GM19351 (cell line): ENCODE measurements around the gene FBXL12.
A peak's percentile ranks its signal among the peaks of the same experiment; 100 is the strongest.
"Not testable (repeated sequence)": the region's sequence is repeated elsewhere in the genome, so short reads cannot be mapped to it uniquely, and the experiment has no call there.

Source experiments
- ATAC-seq: cut with Tn5 transposase; IDR thresholded peaks from one replicate; pipeline ENCODE4 v1.9.1; 2021; ENCODE audit warnings: mild to moderate bottlenecking, moderate library complexity; ENCODE audit not compliant: unreplicated experiment

FBXL12 gene

DNA sequence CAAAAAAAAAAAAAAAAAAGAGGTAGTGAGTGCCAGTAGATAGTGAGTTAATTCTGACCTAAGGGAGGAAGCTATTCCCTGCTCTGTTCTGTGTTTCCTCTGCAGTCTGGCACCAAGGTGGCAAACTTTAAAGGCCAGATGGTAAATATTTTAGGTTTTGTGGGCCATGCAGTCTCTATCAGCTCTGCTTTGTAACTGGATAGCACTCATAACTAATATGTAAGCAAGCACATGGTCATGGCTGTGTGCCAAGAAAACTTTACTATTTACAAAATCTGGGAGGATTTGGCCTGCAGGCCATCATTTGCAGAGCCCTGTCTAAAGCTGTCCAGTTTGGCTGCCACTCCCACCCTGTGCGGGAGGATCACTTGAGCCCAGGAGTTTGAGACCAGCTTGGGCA, 20.5 kb upstream of the FBXL12 start:
- ATAC-seq = no peak

DNA sequence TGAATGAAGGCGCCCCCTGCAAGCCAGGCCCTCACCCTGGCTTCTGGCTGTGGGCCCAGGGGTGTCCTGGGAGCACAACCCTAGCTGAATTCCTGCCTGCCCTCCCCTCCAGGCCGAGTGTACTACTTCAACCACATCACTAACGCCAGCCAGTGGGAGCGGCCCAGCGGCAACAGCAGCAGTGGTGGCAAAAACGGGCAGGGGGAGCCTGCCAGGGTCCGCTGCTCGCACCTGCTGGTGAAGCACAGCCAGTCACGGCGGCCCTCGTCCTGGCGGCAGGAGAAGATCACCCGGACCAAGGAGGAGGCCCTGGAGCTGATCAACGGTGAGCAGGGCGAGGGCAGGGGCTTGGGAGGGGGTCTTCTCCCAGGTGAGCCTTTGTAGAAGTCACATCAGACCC, 19.4 kb upstream of the FBXL12 start:
- ATAC-seq = no peak

DNA sequence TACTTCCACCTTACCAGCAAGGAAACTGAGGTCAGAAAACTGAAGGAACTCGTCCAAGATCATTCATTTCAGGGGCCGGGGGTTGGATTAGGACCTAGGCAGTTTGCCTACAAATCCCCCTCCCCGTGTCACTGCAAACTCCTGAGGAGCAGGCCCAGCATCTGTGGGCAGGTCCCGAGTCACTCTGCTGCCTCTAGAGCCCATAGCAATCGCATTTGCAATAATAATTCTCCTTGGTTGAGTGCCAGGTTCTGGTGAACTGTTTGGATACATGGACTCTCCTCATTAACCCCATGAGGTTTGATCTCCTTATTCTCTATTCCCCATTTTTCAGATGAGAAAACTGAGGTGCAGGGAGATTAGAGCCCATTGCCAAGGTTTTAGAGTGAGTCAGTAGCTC, 17.1 kb upstream of the FBXL12 start:
- ATAC-seq = no peak

DNA sequence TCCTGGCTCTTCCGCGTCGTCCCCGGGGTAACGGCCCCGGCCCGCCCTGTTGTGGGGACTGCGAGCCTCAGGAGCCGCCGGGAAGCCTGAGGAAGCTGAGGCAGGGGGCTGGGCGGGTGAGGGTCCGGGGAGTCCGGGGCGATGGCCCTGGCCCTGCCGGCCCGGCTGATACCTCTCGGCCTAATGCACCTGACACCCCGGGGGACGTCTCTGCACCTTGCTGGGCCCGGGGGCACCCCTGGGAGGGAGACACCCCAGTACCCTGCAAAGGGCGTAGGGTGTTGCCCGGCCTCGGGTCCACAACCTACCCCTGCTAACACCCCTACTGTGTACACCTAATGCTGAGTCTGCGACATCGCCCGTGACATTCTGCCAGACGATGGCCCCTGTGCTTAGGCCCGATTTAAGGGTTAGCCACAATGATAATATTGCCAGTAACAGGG, 16.6 kb upstream of the FBXL12 start:
- peak; percentile 4 for ATAC-seq

DNA sequence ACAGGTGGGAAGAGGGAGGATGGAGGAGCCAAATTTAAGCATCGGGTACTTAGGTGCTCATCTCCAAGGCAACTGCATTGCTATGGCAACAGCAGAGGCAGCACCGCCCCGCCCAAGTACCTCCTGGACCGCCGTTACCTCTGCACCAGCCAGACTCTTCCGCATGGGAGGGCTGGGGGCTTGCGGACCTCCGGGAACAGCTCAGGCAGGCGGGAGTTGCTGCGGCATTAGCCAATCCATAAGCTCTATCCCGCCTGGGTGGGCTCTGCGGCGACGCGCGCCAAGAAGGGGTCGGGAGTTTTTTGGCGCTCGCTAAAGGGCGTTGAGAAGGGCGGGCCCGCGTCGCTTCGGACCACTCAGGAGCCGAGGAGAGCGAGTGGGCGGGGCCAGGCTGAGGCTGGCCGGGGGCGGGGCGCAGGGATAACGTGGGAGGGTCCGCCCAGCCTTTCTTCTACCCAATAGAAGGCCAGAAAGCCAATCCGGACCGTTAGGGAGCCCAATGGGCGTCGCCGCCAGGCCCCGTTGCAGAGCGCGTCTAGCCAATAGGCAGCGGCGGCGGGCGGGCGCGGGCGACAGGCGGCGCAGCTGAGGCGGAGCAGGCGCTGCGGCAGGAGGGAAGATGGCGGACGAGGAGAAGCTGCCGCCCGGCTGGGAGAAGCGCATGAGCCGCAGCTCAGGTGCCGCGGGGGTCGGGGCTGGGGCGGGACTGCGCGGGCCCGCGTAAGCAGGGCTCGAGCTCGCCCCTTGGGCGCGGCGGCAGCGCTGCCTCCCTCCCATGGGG, 16.0 kb upstream of the FBXL12 start, which contains the start of gene PIN1:
Gene PIN1 (plus strand): TSS at position 593 of the 781 bp plus-strand sequence. CDS start 27 bp downstream, at position 620.
- peak; percentile 97 for ATAC-seq

DNA sequence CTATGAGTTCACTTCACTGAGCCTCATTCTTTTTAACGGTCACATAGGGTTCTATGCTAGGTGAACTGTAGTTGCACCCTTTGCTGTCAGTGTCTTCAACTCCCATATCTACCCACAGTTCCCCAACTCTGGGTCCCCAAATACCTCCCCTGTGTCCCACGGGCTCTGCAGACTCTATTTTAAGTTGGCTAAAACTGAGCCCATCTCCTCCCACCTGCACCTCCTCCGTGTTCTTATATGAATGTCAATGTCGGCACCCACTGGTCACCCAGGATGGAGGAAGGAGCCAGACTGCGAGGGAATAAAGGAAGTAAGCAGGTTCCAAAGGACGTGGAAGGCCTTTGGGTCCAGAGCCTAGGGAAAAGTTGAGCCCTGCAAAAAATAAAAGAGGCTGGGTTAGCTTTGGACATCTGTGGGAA, 15.4 kb upstream of the FBXL12 start:
- ATAC-seq = no peak

DNA sequence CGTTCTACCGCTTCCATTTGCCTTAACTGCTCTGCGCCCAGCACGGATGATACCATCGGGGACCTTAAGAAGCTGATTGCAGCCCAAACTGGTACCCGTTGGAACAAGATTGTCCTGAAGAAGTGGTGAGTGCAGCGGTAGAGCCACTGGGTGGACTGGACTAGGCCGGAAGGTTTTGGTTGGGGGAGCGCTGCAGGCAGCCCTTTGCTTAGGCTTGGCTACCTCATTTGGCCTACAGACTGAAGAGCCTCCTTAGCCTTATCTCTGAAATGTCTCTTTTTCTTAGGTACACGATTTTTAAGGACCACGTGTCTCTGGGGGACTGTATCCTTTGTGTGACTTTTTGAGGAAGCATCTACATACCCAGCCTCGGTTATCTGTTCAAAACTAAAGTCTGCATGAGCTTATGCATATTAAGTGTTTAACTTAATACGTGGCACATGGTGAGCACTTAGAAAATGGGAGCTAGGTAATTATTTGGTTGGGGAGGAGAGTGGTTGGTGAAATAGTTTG, 9.7 kb upstream of the FBXL12 start:
- no peak for ATAC-seq

DNA sequence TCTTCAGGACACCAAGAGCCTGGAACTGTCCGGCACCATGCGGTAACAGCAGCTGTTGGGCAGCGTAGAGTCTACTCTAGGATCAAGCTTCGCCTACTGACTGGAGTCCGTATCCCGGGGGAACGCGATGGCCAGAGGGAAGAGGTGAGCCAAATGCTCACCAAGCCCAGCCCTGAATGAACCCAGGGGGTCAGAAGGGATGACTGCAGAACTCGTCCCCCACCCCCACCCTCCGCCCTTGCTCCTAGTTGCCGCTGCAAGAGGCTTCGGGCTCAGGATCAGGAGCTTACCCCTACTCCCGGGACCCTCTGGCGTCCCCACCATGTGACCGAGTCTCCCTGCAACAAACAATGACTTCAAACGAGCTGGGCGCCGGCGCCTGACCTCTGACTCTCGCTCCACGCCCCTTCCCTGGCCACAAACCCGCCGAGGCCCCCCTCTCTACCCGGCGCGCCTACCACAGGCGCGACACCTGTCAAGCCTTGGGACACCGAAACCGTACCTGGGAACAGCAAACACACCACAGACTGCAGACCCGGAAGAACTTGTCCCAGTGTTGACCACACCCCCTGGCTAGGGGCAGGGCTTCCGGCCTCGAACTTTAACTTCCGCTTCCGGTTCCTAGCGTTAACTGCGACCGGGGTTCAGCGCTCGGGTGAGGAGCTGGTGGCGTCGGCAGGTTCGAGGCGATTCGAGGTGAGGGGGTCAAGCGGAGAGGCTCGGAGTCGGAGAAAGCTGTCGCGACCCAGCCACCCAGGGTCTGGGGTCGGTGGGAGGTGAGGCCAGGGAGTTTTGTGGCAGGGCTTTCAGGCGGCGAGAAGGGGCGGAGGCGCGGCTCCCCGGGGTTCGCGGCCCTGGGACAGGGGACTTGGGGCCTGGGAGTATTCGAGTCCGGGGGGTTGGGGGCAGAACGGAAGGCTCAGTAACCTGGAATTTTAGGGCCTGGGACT, 8.7 kb upstream of the FBXL12 start, which contains the start of gene UBL5:
Gene UBL5 (plus strand): TSS at position 630 of the 950 bp plus-strand sequence. CDS start 420 bp downstream, outside the sequence.
- ATAC-seq = peak; percentile 92

DNA sequence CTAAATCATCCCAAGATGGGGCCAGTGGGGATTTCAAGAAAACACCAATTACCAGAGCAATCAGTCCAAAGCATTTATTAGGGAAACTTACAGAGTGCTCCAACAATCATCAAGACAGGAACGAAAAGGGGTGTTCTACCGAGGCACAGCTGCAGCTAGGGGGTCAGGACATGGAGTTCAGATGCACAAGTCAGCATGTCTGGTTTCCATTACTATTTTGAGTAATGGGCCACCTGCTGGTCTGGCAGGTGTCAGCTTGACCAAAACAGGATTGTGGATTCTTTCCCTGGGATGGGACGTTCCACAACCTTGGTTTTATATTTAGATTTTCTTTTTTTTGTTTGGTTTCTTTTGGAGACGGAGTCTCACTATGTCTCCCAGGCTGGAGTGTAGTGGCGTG, 4.9 kb upstream of the FBXL12 start:
- ATAC-seq = no peak

DNA sequence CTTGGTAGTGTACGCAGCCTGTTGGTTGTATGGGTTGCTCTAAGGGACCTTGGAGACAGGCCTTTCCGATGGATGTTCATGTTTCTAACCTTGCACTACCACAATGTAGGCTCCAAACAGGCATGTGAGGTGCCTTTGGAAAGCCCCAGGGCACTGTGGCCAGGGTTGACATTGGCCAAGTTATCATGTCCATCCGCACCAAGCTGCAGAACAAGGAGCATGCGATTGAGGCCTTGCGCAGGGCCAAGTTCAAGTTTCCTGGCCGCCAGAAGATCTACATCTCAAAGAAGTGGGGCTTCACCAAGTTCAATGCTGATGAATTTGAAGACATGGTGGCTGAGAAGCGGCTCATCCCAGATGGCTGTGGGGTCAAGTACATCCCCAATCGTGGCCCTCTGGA, 1.2 kb upstream of the FBXL12 start:
- not testable (repeated sequence) for ATAC-seq

DNA sequence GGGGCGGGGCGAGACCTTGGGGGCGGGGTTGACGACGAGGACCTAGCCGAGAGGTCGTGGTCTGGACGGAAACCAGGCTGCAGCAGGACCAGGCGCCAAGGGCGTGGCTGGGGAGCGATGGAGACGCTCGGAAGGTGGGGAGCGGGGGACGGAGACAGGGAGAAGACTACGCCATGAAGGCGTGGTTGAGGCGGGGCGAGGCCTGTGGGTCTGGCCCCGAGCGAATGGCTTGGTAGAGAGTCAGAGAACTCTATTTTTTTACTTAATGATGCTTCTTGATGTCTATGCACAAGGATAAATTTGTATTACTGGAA, 674 bp upstream of the FBXL12 start:
- no peak for ATAC-seq

DNA sequence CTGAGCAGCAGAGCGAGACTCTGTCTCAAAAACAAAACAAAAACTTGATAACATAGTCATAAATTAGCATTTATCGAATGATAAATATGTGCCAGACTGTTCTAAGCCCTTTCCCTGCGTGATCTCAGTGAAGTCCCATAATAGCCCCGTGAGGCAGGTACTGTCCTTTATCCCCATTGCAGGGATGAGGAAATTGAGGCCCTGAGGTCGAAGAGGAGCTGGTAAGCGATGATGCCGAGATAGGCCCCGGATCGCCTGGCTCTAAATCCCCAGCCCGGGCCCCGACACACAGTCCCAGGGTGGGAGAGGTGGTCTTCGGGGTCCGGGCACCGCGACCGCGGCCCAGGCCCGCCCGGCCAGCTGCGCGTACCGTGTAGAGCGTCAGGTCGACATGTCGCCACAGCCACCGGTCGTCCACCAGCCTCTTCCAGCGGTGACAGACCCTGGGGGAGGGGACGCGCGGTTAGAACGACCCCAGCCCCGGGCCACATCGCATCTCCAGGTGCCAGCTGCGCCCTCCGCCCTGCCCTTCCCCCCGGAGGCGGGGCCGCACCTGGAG, 625 bp downstream of the FBXL12 start:
- ATAC-seq = no peak

DNA sequence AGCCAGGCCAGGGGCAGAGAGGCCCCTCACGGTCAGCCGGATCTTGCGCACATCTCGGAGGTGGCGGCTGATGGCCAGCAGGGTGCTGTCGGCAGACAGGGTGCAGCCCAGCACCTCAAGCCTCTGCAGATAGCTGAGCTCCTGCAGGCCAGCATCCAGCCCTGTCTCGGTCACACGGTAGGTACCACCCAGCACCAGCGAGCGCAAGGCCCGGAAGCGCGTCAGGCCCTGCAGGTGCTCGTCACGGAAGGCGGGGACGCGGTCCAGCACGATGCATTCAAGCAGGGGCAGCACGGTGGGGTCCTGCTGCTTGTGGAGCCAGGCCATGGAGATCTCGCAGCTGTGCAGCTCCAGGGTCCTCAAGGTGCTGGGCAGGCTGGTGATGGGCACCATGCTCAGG, 7.7 kb downstream of the FBXL12 start:
- no peak for ATAC-seq

DNA sequence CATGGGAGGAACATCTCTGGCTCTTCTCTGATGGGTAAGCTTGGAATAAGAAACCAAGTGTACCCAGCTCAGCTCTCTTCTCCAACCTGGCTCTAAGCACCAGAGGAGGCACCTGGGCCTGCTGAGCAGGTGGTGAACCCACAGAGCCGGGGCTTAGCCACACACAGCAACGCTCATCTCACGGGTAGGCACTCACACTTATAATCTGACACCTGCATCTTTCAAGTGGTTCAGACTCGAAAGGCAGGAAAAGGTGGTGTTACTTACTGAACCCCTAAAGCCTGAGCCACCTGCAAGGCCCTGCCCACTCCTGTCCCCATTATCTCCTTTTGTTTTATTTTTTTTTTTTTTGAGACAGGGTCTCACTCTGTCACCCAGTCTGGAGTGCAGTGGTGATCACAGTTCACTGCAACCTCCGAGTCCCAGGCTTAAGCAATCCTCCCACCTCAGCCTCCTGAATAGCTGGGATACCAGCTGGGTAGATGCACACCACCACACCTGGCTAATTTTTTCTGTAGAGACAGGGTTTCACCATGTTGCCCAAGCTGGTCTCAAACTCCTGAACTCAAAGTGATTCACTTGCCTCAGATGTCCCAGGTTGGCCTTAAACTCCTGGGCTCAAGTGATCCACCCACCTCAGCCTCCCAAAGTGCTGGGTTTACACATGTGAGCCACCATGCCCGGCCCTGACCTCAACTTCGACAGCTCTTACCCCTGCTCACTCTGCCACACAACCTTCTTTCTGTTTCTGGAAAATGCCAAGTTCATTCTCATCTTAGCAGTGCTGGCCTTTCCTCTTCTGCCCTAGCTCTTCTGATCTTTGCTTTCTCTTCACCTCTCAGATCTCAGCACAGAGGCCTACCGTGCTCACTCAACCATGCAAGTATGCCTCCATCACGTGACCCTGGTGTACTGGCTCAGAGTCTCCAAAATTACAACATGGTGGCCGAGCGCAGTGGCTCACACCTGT, 9.7 kb downstream of the FBXL12 start:
- no peak for ATAC-seq

DNA sequence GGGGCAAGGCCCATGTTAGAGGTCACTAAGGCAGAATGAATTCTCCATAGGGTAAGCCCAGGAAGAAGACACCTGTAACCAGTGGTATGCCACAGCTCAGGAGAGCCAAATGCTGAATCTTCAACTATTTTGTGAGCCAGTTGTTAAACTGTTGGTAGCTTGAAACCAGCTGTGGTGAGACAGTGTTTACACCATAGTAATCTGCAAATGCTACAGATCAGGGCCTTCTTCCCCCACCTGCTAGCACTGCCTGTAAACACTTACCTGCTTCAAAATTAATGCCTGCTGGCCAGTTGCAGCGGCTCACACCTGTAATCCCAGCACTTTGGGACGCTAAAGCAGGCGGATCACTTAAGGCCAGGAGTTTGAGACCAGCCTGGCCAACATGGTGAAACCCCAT, 12.1 kb downstream of the FBXL12 start:
- ATAC-seq = no peak

DNA sequence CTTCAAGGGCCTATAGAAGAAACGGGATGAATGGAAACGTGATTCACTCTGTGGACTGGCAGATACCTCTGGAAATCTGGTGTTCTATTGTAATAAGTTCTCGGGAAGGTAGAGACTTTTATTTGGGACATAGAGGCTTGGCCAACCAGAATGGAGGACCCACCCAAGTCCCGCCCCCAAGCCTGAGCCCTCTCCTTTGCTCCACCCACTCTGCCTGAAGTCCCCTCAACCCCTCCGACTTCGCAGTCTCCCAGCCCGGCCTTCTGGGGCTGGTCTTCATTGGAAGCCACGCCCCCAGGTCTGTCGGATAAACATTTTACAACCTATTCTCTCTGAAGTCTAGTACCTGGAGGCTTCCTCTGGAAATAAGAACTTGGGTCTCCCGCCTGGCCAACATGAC, 16.9 kb downstream of the FBXL12 start:
- ATAC-seq = no peak

DNA sequence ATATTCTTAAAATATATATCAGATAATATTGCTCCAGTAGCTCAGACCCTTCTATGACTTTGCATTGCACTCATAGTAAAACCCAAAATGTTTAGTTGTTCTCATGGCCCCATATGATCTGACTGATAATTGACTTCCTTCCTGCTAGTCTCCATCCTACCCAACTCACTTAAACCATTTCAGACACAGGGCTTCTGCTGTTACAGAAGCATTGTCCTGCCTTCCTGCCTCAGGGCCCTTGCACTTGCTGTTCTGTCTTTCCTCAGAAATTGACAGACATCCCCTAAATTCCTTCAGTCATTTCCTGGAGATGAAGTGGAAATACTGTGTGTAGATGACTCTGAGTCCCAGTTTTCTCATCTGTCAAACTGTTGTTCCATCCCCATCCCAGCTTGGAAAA, 19.7 kb downstream of the FBXL12 start:
- no peak for ATAC-seq

DNA sequence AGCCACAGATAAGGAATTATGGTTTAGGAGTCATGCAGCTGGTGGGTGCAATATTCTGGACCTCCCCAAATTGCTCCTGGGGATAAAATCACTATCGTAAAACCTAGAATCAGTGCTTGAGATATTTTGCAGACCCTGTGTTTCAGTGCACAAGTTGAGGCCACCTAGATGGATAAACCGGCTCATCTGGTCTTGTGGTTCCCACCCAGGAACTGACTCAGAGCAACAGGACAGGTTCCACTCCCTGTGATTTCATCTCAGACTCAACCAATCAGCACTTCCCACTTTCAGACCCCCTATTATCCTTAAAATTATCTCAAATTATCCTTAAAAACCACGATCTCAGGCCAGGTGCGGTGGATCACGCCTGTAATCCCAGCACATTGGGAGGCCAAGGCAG, 21.0 kb downstream of the FBXL12 start:
- no peak for ATAC-seq

DNA sequence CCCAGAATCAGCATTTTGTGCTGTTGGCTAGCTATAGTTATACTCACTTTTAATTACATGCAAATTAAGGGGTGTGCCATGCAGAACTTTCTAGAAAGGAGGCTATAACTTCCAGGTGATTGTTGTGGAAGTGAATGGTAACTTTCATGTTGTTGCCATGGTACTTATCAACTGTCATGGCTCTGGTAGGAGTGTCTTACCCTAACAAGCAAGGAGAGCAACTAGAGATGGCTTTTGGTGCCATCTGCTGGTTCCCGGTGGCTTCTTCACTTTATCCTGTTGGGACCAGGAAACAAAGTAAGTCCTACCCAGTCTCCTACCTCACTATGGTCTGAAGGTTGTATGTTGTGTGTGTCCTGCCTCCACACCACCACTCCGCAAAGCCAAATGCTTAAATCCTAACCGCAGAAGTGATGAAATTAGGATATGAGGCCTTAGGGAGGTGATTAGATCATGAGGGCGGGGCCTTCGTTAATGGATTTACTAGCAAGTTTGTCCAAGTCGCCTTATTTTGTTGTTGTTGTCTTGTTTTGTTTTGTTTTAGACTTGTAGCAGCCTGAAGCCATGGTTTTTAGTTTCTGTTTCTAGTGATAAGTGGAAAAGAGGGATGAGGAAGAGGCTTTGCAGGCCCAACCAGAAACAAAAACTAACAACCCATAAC, 22.6 kb downstream of the FBXL12 start:
- ATAC-seq = no peak
